ENCODE measurements around the gene SLC9A1. TPM values are rescaled to one million over a fixed set of nuclear protein-coding genes. Genes with fewer than 3 reads are reported as not detected.

SLC9A1 gene
- polyA plus RNA-seq, 3 donors = 4.5 to 14.2 (median 4.6) TPM

DNA sequence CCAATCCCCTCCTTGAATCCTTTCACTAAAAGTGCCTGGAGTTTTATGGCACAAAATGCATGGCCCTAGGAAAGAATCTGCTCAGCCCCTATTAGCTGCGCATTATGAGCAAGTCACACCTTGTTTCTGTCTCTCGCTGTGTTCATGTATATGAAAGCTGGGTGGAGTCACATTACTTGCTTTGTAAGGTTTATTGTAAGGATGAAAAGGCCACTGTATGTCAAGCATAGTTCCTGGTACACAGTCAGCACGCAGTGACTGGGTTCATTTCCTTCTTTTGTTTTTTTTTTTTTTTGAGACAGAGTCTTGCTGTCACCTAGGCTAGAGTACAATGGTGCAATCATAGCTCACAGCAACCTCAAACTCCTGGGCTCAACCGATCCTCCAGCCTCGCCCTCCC, 6.7 kb upstream of the SLC9A1 start:
- no peak overlapping the region for H3K4me3 ChIP-seq (replicated peaks in 1 of 3; ENCODE audit: low read depth in 2 of 3, low read length in 3 of 3)
- peak overlapping the region; percentile 35 to 88 (median 80) for H3K27ac Mint-ChIP-seq
- peaks cover 0 to 1% (median 1%) of the 10 kb centered on the region in 3 donors for H3K27me3 Mint-ChIP-seq (ENCODE audit: low read depth in 3 of 3)
- no peaks in the 10 kb centered on the region for H3K27me3 ChIP-seq (ENCODE audit: control insufficient read depth in 2 of 2, insufficient read depth in 2 of 2, low read length in 2 of 2)
- H3K9me3 Mint-ChIP-seq = peaks cover 0 to 2% (median 0%) of the 10 kb centered on the region in 7 donors
- H3K4me2 ChIP-seq (replicated peaks; ENCODE audit: extremely low read depth, low read length, poor library complexity, severe bottlenecking) = peak overlapping the region; percentile 10
- no peaks in the 10 kb centered on the region for H3K36me3 Mint-ChIP-seq
- peaks cover 12% of the 10 kb centered on the region for H3K4me1 Mint-ChIP-seq
- H3K27ac ChIP-seq (ENCODE audit: low read depth in 1 of 2, low read length in 2 of 2) = peak overlapping the region in 1 of 2 donors; percentile 64
- intact Hi-C loops (cut with micrococcal nuclease) = no loop called here
- peaks cover 9 to 12% of the 10 kb centered on the region in 2 donors for H3K4me1 ChIP-seq (ENCODE audit: control insufficient read depth in 1 of 2, insufficient read depth in 2 of 2, low read length in 2 of 2)
- peak; percentile 64 to 78 (median 67) for DNase-seq
- no peaks in the 10 kb centered on the region for H3K9me3 ChIP-seq (replicated peaks in 1 of 2; ENCODE audit: control insufficient read depth in 1 of 2, insufficient read depth in 1 of 2, low read length in 2 of 2)
- H3K4me3 Mint-ChIP-seq = no peak overlapping the region
- H2AFZ ChIP-seq (ENCODE audit: insufficient read depth, low read depth, low read length, poor library complexity, severe bottlenecking) = no peak overlapping the region
- H3K36me3 ChIP-seq (replicated peaks in 1 of 2; ENCODE audit: control insufficient read depth in 1 of 2, insufficient read depth in 2 of 2, low read length in 2 of 2) = no peaks in the 10 kb centered on the region
- H3K9ac ChIP-seq (ENCODE audit: insufficient read depth, low read length, poor library complexity, severe bottlenecking) = no peak overlapping the region
- H3K79me2 ChIP-seq (ENCODE audit: insufficient read depth, low read length) = no peaks in the 10 kb centered on the region
- no peaks in the 10 kb centered on the region for H4K20me1 ChIP-seq (ENCODE audit: insufficient read depth, low read length)
- TF ChIP-seq CTCF (IDR thresholded peaks at IDR 0.05) = no peak
- WGBS (ENCODE audit: insufficient coverage) = 79% methylated on average over 2 of the region's 5 CpGs

DNA sequence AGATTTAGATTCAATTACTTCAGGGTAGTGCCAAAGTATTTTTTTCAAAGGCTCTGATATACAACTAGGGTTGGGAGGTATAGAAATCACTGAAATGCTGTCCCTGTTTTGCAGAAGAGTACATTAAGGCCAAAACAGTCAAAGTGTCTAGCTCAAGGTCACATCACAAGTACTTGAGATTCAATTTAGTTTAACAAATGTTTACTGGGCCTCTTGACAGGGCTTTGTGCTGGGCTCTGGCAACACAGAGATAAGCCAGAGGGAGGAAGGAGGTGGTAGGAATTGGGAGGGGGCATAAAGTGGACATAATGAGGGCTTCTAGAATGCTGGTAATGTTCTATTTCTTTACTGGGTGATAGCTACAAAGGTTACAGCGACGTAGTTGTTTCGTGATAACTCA, 2.3 kb upstream of the SLC9A1 start:
- no peaks in the 10 kb centered on the region for H3K27me3 ChIP-seq (ENCODE audit: control insufficient read depth in 2 of 2, insufficient read depth in 2 of 2, low read length in 2 of 2)
- Mint-ChIP-seq H3K9me3 (peaks cover 0 to 2% (median 0%) of the 10 kb centered on the region in 7 donors), H3K4me3 (no peak overlapping the region), H3K27me3 (ENCODE audit: low read depth in 3 of 3) (peaks cover 0 to 4% (median 2%) of the 10 kb centered on the region in 3 donors), H3K4me1 (peaks cover 43% of the 10 kb centered on the region), H3K27ac (peak overlapping the region in 4 of 7 donors; percentile 6 to 61 (median 32)), H3K36me3 (peaks cover under 1 to 4% of the 10 kb centered on the region in 2 donors)
- no peak overlapping the region for H3K9ac ChIP-seq (ENCODE audit: insufficient read depth, low read length, poor library complexity, severe bottlenecking)
- H2AFZ ChIP-seq (ENCODE audit: insufficient read depth, low read depth, low read length, poor library complexity, severe bottlenecking) = no peak overlapping the region
- peaks cover 12% of the 10 kb centered on the region for H4K20me1 ChIP-seq (ENCODE audit: insufficient read depth, low read length)
- H3K4me3 ChIP-seq (replicated peaks in 1 of 3; ENCODE audit: low read depth in 2 of 3, low read length in 3 of 3) = no peak overlapping the region
- H3K36me3 ChIP-seq (replicated peaks in 1 of 2; ENCODE audit: control insufficient read depth in 1 of 2, insufficient read depth in 2 of 2, low read length in 2 of 2) = no peaks in the 10 kb centered on the region
- peaks cover 27% of the 10 kb centered on the region for H3K79me2 ChIP-seq (ENCODE audit: insufficient read depth, low read length)
- H3K9me3 ChIP-seq (replicated peaks in 1 of 2; ENCODE audit: control insufficient read depth in 1 of 2, insufficient read depth in 1 of 2, low read length in 2 of 2) = no peaks in the 10 kb centered on the region
- peaks cover 41 to 45% of the 10 kb centered on the region in 2 donors for H3K4me1 ChIP-seq (ENCODE audit: control insufficient read depth in 1 of 2, insufficient read depth in 2 of 2, low read length in 2 of 2)
- intact Hi-C loops (cut with micrococcal nuclease) = loop anchor here in 1 of 2 donors (5.0 kb wide), 1 partner anchor 35 kb away; no protein-coding TSS in a partner anchor
- H3K4me2 ChIP-seq (replicated peaks; ENCODE audit: extremely low read depth, low read length, poor library complexity, severe bottlenecking) = no peak overlapping the region
- no peak overlapping the region for H3K27ac ChIP-seq (ENCODE audit: low read depth in 1 of 2, low read length in 2 of 2)
- DNase-seq = no peak
- WGBS (ENCODE audit: insufficient coverage) = no CpG with 5 or more reads among the region's 3 CpGs
- TF ChIP-seq CTCF (IDR thresholded peaks at IDR 0.05) = no peak
